Measurements from ENCODE around the gene CROCC2.

The CROCC2 gene

DNA sequence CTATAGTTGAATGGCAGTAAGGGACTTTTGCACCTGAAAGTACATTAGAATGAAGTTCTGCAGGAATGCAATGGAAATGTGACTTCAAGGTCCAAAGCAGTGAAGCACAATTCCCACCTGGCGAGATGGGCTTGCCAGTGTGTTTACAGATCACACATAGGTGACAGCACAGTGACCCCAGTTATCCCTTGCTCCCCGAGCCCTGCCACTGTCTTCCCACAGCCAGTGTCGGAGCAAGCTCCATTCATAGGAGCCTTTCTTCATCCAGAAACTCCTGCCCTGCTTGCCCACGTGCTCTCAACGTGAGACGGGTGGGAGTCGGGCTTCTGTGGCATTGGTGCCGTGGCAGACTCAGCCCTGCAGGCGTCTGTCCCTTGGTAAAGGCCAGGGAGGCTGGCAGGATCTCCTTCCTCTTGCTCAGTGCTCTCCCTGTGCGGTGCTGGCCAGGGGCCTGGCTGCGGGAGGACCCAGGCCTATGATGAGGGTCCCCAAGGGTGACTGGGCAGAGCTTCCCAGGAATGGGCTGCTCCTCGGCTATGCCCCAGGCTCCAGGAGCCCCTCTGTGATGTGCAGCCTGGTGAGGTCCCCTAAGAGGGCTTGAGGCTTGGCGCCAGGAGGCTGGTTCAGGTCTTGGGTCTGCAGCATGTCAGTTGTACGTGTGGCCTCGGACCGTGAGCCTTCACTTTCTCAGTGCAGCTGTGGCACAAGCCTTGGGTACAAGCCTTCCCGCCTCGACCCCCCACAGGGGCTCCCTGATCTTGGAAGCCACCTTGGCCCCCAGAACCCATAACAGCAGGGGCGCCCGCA, 132.4 kb downstream of the CROCC2 start:
- DNase-seq (ENCODE audit: low spot score): no peak

DNA sequence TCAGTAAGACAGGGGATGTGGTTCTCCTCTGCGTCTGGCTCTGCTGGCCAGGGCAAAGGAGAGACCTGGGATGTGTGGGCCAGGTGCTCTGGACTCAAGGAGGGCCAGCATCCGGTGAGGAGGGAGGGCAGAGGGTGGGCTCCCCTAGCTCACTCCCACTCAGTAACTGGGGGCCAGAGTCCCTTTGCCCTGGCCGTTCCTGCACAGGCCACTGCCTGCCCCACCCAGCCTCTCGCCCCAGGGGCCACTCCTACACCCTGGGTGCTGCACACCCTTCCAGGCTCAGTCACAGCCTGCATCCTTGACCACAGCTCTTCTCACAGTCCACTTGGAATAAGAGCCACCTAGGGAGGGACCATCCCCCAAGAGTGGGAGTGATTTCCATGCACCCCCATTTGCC, 133.3 kb downstream of the CROCC2 start:
- DNase-seq (ENCODE audit: low spot score): no peak

DNA sequence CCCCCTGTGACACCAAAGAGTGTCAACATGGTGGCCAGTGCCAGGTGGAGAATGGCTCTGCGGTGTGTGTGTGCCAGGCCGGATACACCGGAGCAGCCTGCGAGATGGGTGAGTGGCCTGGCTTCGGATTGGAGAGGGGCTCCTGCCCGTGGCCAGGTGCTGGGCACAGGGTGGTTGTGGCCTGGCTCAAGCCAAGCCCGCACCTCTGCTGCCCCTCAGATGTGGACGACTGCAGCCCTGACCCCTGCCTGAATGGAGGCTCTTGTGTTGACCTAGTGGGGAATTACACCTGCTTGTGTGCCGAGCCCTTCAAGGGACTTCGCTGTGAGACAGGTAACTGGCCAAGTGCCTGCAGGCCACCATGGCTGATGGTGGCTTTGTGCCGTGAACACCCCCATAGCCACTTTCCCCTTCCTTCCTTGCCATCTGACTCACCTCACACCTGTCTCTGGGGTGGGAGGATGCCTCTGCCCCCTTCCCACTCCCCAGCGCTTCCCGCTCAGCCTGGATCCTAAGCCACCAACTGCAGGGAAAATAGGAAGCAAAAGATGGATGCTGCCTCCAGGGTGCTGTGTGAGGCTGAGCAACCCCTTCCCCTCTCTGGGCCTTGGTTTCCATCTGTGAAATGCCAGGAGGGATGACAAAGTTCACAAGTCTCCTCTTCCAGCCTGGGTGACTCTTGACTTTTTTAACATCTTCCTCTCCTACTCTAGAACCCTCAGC, 134.1 kb downstream of the CROCC2 start:
- no peak for DNase-seq (ENCODE audit: low spot score)

DNA sequence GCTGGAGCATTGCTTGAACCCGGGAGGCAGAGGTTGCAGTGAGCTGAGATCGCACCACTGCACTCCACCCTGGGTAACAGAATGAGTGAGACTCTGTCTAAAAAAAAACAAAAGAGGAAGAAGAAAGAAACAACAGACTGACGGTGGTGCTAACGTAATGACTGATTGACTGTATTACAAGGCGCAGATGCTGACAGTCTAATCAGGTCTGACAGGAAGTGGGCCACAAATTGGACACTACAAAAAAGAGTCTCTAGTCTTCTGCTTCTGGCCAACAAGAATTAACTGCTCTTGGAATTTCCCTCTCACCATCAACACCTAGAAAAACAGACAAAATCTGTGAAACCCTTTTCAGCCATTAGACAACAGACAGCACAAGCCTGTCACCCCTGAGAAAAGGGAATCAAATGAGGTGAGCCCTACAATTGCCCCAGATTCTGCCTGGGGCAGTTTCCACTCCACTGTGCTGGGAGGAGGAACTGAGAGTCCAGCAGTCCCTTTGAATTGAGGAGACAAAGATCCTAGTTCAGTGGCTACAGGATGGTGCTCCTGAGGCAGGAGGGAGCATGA, 135.5 kb downstream of the CROCC2 start:
- DNase-seq (ENCODE audit: low spot score): peak; percentile 73

Measured in NAMALWA (cell line).